HG03159 (cell line): ENCODE results near the gene PRICKLE2.

Experiments
- ATAC-seq: cut with Tn5 transposase; IDR thresholded peaks from one replicate; pipeline ENCODE4 v1.9.1; 2021; ENCODE audit warnings: mild to moderate bottlenecking, moderate library complexity; ENCODE audit not compliant: unreplicated experiment

PRICKLE2 gene

GRCh38 chr3:64220161-64220914 lies 4.9 kb downstream of the PRICKLE2 start:
- no peak for ATAC-seq

- ATAC-seq = no peak
These were observed 6.5 kb downstream of the PRICKLE2 start for GRCh38 chr3:64218746-64219145.

- no peak for ATAC-seq
These were observed 6.9 kb downstream of the PRICKLE2 start for GRCh38 chr3:64218329-64218728.

- no peak for ATAC-seq
These were observed 8.8 kb downstream of the PRICKLE2 start for GRCh38 chr3:64216274-64217147.

GRCh38 chr3:64215559-64215958 lies 9.7 kb downstream of the PRICKLE2 start:
- ATAC-seq = no peak

GRCh38 chr3:64215103-64215502 lies 10.2 kb downstream of the PRICKLE2 start:
- no peak for ATAC-seq

GRCh38 chr3:64214381-64215018 lies 10.8 kb downstream of the PRICKLE2 start:
- no peak for ATAC-seq

GRCh38 chr3:64213962-64214379 lies 11.3 kb downstream of the PRICKLE2 start:
- no peak for ATAC-seq

GRCh38 chr3:64213224-64213878 lies 11.9 kb downstream of the PRICKLE2 start:
- no peak for ATAC-seq

- no peak for ATAC-seq
These were observed 15.2 kb downstream of the PRICKLE2 start for GRCh38 chr3:64209866-64210621.

GRCh38 chr3:64207289-64208080 lies 17.8 kb downstream of the PRICKLE2 start:
- no peak for ATAC-seq

- ATAC-seq = no peak
These were observed 21.0 kb downstream of the PRICKLE2 start for GRCh38 chr3:64203969-64204908.

- ATAC-seq = no peak
These were observed 22.1 kb downstream of the PRICKLE2 start for GRCh38 chr3:64203216-64203615.

GRCh38 chr3:64199932-64200331 lies 25.3 kb downstream of the PRICKLE2 start:
- no peak for ATAC-seq

GRCh38 chr3:64196236-64196929 lies 28.9 kb downstream of the PRICKLE2 start:
- no peak for ATAC-seq

GRCh38 chr3:64195789-64196188 lies 29.5 kb downstream of the PRICKLE2 start:
- no peak for ATAC-seq

- ATAC-seq = no peak
These were observed 33.4 kb downstream of the PRICKLE2 start for GRCh38 chr3:64191822-64192221.
